ENCODE data around the gene C8A. TPM values are rescaled to one million over a fixed set of nuclear protein-coding genes. Genes with fewer than 3 reads are reported as not detected.
A peak's percentile ranks its signal among the peaks of the same experiment; 100 is the strongest.

Gene C8A
- total RNA-seq, 3 donors from 2014 or later: not detected

DNA sequence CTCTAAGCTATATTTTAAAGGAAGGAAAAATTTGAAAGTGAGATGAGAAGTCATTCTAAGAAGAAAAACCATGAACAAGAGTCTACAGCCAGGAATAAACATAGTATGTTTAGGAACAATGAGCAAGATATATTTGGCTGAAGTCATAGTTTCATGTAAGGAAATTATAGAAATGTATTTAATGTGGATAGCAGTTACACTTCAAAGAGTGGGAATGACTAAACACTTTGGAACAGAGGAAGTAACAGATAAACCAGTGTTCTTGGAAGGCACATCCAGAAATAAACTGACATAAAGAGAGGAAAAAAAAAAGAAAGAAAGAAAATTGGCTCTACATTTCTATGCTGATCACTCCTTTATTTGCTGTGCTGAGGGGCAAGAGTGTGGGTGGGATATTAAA, 18.0 kb downstream of the C8A start:
- no peaks in the 10 kb centered on the region for H3K36me3 ChIP-seq (ENCODE audit: low read depth)
- ATAC-seq: no peak
- intact Hi-C loops (cut with DNase I, micrococcal nuclease): no loop called here
- H3K4me1 ChIP-seq (ENCODE audit: low read depth): no peaks in the 10 kb centered on the region
- TF ChIP-seq, protein P1, sequence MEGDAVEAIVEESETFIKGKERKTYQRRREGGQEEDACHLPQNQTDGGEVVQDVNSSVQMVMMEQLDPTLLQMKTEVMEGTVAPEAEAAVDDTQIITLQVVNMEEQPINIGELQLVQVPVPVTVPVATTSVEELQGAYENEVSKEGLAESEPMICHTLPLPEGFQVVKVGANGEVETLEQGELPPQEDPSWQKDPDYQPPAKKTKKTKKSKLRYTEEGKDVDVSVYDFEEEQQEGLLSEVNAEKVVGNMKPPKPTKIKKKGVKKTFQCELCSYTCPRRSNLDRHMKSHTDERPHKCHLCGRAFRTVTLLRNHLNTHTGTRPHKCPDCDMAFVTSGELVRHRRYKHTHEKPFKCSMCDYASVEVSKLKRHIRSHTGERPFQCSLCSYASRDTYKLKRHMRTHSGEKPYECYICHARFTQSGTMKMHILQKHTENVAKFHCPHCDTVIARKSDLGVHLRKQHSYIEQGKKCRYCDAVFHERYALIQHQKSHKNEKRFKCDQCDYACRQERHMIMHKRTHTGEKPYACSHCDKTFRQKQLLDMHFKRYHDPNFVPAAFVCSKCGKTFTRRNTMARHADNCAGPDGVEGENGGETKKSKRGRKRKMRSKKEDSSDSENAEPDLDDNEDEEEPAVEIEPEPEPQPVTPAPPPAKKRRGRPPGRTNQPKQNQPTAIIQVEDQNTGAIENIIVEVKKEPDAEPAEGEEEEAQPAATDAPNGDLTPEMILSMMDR (IDR thresholded peaks at IDR 0.05): no peak
- H3K9me3 ChIP-seq: no peaks in the 10 kb centered on the region
- no peak for DNase-seq
- H3K4me3 ChIP-seq: no peak overlapping the region

DNA sequence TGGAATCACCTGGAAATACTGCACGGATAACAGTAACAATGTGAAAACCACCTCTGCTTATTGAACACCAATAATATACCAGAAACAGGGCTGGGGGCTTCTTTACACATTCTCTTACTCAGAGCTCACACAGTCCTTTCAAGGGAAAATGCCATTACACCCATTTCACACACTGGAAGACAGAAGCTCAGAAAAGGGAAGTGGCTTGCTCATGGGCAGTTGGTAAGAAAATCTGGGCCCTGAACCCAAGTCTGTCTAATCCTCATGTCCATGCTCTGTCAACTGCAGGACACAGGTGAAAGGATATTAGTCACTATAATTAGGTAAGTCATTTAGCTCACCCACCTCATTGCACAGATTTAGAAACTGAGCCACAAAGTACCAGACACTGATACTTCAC, 18.6 kb downstream of the C8A start:
- no peak for ATAC-seq
- intact Hi-C loops (cut with DNase I, micrococcal nuclease): no loop called here
- TF ChIP-seq, protein P1 (IDR thresholded peaks at IDR 0.05): no peak
- H3K36me3 ChIP-seq (ENCODE audit: low read depth): no peaks in the 10 kb centered on the region
- no peaks in the 10 kb centered on the region for H3K4me1 ChIP-seq (ENCODE audit: low read depth)
- H3K9me3 ChIP-seq: no peaks in the 10 kb centered on the region
- H3K4me3 ChIP-seq: no peak overlapping the region
- DNase-seq: no peak

DNA sequence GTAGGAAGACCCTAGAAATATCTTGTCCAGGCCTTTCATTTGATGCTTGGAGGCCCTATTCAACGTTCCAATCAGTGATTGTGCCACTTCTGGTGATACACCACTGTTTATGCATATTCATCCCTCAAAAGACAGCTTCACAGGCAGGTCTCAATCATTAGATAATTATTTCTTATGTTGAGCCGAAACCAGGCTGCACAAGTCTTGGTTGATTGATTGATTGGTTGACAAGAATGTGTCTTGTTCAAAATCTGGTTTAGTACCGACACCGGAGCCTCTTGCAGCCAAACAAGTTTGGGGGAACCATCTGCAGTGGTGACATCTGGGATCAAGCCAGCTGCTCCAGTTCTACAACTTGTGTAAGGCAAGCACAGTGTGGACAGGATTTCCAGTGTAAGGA, 20.1 kb downstream of the C8A start:
- TF ChIP-seq, protein P1 (IDR thresholded peaks at IDR 0.05): no peak
- Histone ChIP-seq H3K9me3 (no peaks in the 10 kb centered on the region), H3K4me1 (ENCODE audit: low read depth) (no peaks in the 10 kb centered on the region), H3K4me3 (no peak overlapping the region), H3K36me3 (ENCODE audit: low read depth) (no peaks in the 10 kb centered on the region)
- DNase-seq (no peak), ATAC-seq (no peak)
- intact Hi-C loops (cut with DNase I, micrococcal nuclease): no loop called here

DNA sequence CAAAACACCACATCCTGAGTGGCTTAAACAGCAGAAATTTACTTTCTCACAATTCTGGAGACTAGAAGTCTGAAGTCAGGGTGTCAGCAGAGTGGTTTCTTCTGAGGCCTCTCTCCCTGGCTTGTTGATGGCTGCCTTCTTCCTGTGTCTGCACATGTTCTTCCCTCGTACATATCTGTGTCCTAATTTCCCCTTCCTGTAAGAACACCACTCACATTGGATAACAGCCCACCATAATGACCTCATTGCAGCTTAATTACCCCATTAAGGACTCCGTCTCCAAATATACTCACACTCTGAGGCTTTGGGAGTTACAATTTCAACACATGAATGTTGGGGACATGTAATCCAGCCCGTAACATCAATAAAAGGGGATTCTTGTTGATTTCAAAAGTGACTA, 23.4 kb downstream of the C8A start:
- Histone ChIP-seq H3K9me3 (no peaks in the 10 kb centered on the region), H3K36me3 (ENCODE audit: low read depth) (no peaks in the 10 kb centered on the region), H3K4me1 (ENCODE audit: low read depth) (no peaks in the 10 kb centered on the region), H3K4me3 (no peak overlapping the region)
- TF ChIP-seq, protein P1 (IDR thresholded peaks at IDR 0.05): no peak
- no peak for ATAC-seq
- DNase-seq: peak in 1 of 3 donors; percentile 2
- intact Hi-C loops (cut with DNase I, micrococcal nuclease): no loop called here

DNA sequence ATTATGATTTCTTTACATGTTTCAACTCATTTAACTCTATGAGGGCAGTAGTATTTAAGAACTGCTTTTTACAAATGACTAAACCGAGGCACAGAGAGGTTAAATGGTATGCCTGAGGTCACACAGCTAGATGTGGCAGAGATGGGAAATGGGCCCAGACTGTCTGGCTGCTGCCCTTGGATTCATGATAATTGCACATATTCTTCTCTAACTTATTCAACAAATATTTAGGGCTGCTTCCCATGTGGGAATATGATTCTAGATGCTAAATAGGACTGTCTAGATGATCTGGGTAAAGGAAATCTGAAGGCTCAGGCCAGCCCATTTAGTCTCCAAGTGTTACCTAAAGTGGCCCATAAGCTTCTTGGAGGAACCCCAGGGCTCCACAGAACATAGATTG, 26.2 kb downstream of the C8A start:
- DNase-seq: no peak
- no peak for ATAC-seq
- no peak overlapping the region for H3K4me3 ChIP-seq
- no peaks in the 10 kb centered on the region for H3K36me3 ChIP-seq (ENCODE audit: low read depth)
- intact Hi-C loops (cut with DNase I, micrococcal nuclease): no loop called here
- H3K9me3 ChIP-seq: no peaks in the 10 kb centered on the region
- H3K4me1 ChIP-seq (ENCODE audit: low read depth): no peaks in the 10 kb centered on the region
- TF ChIP-seq, protein P1 (IDR thresholded peaks at IDR 0.05): no peak

DNA sequence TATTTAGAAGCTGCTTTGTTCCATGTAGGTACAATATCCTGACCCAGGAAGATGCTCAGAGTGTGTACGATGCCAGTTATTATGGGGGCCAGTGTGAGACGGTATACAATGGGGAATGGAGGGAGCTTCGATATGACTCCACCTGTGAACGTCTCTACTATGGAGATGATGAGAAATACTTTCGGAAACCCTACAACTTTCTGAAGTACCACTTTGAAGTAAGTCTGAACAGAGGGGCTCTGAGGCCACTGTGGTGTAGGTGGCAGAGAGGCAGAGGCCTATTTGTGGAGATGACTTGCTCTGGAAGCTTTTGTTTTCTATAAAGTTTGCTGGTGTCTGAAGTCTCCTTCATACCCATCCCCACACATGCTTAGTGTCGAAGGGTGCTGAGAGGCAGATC, 26.8 kb downstream of the C8A start:
- ATAC-seq: no peak
- no peaks in the 10 kb centered on the region for H3K4me1 ChIP-seq (ENCODE audit: low read depth)
- H3K9me3 ChIP-seq: no peaks in the 10 kb centered on the region
- no peak for DNase-seq
- no peak overlapping the region for H3K4me3 ChIP-seq
- intact Hi-C loops (cut with DNase I, micrococcal nuclease): no loop called here
- no peaks in the 10 kb centered on the region for H3K36me3 ChIP-seq (ENCODE audit: low read depth)
- TF ChIP-seq, protein P1 (IDR thresholded peaks at IDR 0.05): no peak

Measured in mucosa of descending colon (tissue), 3 donors.